AG04449 (cell line): ENCODE data around the gene PLEKHM3.

ENCODE experiments used
- CTCF ChIA-PET: fragments of 350-600 bp; formaldehyde crosslinking; extraction: SDS; loops from one replicate; lab custom pipeline; 2021; ENCODE audit warnings: antibody characterized with exemption; lab: Yijun Ruan, JAX
- POLR2A ChIA-PET: fragments of 400-600, 350-600 bp; formaldehyde crosslinking; extraction: SDS; loops from one replicate; lab custom pipeline; 2020; ENCODE audit warnings: antibody characterized with exemption, inconsistent platforms; lab: Yijun Ruan, JAX
- DNase-seq: peaks from one replicate; pipeline ENCODE4 v3.0.0-alpha.2; 2010; ENCODE audit warnings: low read depth, low spot score
- H3K4me3 ChIP-seq: 2 replicates; pipeline ENCODE4 v1.5.1; 2011; ENCODE audit warnings: low read depth, mild to moderate bottlenecking, control low read depth, low read length
- TF ChIP-seq, protein P1 (sequence below): IDR thresholded peaks from one replicate; pipeline ENCODE4 v1.5.1; 2011; ENCODE audit warnings: mild to moderate bottlenecking, moderate library complexity, low read length, control low read depth, inconsistent platforms; ENCODE audit not compliant: insufficient read depth; ENCODE audit errors: missing control alignments

PLEKHM3 gene

GRCh38 chr2:207936380-207936779, 88.9 kb downstream of the PLEKHM3 start:
- no peak overlapping the region for H3K4me3 ChIP-seq
- POLR2A ChIA-PET: no interaction called here
- TF ChIP-seq, protein P1, sequence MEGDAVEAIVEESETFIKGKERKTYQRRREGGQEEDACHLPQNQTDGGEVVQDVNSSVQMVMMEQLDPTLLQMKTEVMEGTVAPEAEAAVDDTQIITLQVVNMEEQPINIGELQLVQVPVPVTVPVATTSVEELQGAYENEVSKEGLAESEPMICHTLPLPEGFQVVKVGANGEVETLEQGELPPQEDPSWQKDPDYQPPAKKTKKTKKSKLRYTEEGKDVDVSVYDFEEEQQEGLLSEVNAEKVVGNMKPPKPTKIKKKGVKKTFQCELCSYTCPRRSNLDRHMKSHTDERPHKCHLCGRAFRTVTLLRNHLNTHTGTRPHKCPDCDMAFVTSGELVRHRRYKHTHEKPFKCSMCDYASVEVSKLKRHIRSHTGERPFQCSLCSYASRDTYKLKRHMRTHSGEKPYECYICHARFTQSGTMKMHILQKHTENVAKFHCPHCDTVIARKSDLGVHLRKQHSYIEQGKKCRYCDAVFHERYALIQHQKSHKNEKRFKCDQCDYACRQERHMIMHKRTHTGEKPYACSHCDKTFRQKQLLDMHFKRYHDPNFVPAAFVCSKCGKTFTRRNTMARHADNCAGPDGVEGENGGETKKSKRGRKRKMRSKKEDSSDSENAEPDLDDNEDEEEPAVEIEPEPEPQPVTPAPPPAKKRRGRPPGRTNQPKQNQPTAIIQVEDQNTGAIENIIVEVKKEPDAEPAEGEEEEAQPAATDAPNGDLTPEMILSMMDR: no peak
- CTCF ChIA-PET: interaction anchor here (1.5 kb wide), 1 partner anchor 37 kb away, joined by 5 read pairs; no protein-coding TSS in a partner anchor
- DNase-seq: no peak

- CTCF ChIA-PET: interaction anchor here (1.5 kb wide), 1 partner anchor 37 kb away, joined by 5 read pairs; no protein-coding TSS in a partner anchor
- TF ChIP-seq, protein P1: no peak
- no peak overlapping the region for H3K4me3 ChIP-seq
- DNase-seq: no peak
- POLR2A ChIA-PET: no interaction called here
Observed at GRCh38 chr2:207935991-207936370, 89.3 kb downstream of the PLEKHM3 start.

DNA sequence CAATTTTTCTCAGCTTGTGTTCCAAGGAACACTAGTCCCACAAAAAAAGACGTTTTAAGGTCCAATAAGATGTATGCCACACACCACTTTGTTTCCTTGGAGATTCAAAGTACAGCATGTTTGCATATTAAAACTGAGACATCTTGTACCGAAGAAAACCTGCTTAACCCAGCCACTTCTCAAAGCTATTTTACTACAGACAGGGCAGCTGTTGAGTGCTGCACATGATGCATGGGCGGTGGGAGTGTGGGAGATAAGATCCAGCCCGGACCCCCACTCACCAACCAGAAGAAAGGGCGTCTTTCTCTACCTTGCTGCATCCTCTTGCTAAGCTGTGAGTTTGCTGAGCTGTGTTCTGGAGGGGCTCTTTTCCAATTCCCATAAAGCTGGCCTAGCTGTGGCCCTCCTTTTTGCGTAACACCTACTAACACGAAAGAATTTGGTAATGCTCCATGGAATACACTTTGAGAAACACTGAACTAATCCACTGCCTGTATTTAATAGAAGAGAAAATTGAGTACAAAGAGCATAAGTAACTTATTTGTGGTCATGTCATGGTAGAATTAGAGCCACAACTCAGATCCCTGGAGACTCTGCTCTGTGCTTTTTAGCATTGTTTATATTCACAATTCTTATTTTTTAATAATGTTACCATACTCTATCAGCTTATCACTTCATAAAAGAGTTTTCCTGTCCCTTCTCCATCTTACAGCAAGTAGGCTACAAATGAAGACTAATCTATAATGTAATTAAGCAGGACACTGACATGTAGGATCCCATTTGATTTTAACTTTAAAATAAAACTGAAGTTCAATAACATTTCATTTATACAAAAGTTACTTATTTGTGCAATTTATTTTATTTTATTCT, 90.0 kb downstream of the PLEKHM3 start:
- CTCF ChIA-PET: interaction anchor here (0.6 to 1.5 kb wide), 3 partner anchors 38 to 1240 kb away, joined by 3 to 5 read pairs (median 4); no protein-coding TSS in a partner anchor
- POLR2A ChIA-PET: no interaction called here
- TF ChIP-seq, protein P1: no peak
- DNase-seq: no peak
- H3K4me3 ChIP-seq: no peak overlapping the region

DNA sequence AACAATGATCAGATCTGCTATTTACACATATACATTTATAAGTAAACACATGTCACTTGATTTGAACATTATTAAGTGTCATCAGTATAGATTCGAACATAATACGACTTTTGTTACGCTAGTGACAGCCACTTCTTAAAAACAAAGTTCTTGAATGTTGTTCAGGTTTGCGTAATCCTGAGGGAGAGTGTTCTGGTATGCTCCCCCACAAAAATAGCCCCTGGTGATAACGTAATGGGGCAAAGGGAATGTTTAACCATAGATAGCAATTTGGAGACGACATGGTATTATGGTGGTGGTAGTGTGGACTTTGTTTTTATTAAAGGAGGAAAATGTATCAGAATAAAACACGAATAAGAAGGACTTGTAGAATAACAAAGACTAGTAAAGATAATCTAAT, 90.6 kb downstream of the PLEKHM3 start:
- ChIA-PET CTCF (interaction anchor here (1.5 to 2.3 kb wide), 2 partner anchors 105 to 188 kb away, joined by 4 to 7 read pairs; no protein-coding TSS in a partner anchor), POLR2A (no interaction called here)
- TF ChIP-seq, protein P1: no peak
- H3K4me3 ChIP-seq: no peak overlapping the region
- no peak for DNase-seq

- CTCF ChIA-PET: interaction anchor here (1.5 to 2.3 kb wide), 2 partner anchors 107 to 187 kb away, joined by 4 to 7 read pairs; no protein-coding TSS in a partner anchor
- POLR2A ChIA-PET: no interaction called here
- TF ChIP-seq, protein P1: no peak
- DNase-seq: no peak
- no peak overlapping the region for H3K4me3 ChIP-seq
Observed at GRCh38 chr2:207933396-207934065, 91.8 kb downstream of the PLEKHM3 start.

GRCh38 chr2:207932106-207932505, 93.2 kb downstream of the PLEKHM3 start:
- ChIA-PET POLR2A (no interaction called here), CTCF (no interaction called here)
- DNase-seq: no peak
- no peak overlapping the region for H3K4me3 ChIP-seq
- TF ChIP-seq, protein P1: no peak
